BJ (cell line): ENCODE data around the gene SLC4A2. TPM values are rescaled to one million over a fixed set of nuclear protein-coding genes. Genes with fewer than 3 reads are reported as not detected.

ENCODE experiments used
- CTCF ChIA-PET: fragments of 350-600 bp; formaldehyde crosslinking; extraction: SDS; loops from one replicate; lab custom pipeline; 2021; ENCODE audit warnings: antibody characterized with exemption, inconsistent platforms; lab: Yijun Ruan, JAX
- POLR2A ChIA-PET: fragments of 300-600 bp; sonication (Branson Sonifier 250); formaldehyde crosslinking; extraction: SDS; loops from one replicate; lab custom pipeline; 2021; ENCODE audit warnings: antibody characterized with exemption; lab: Charles Lee
- DNase-seq: peaks from one replicate; pipeline ENCODE4 v3.0.0-alpha.2; 2011; ENCODE audit warnings: low read depth
- H3K27me3 ChIP-seq: 2 replicates; pipeline ENCODE4 v1.6.0; 2011; ENCODE audit warnings: low read length; ENCODE audit not compliant: control insufficient read depth, insufficient read depth
- H3K36me3 ChIP-seq: 2 replicates; pipeline ENCODE4 v1.5.1; 2011; ENCODE audit warnings: low read length; ENCODE audit not compliant: control insufficient read depth, insufficient read depth
- H3K4me3 ChIP-seq: 2 replicates; pipeline ENCODE4 v1.5.1; 2011; ENCODE audit warnings: low read depth, mild to moderate bottlenecking, control low read depth, low read length
- CTCF ChIP-seq: IDR thresholded peaks from 2 replicates; pipeline ENCODE4 v1.5.1; 2011; ENCODE audit warnings: low read depth, mild to moderate bottlenecking, control low read depth, inconsistent platforms, low read length, moderate library complexity; ENCODE audit not compliant: insufficient read depth
- polyA plus RNA-seq: library from polyadenylated mRNA; depleted of rRNA; stranded (reverse); fragments of >200 nt; gene quantifications from 2 replicates; pipeline ENCODE4 v1.2.3, GENCODE V29; 2011

The SLC4A2 gene
- polyA plus RNA-seq, 1 experiment = 86.1 TPM

GRCh38 chr7:151110941-151111645 lies 51.7 kb downstream of the SLC4A2 start:
- peak; percentile 91 for TF ChIP-seq CTCF
- POLR2A ChIA-PET = no interaction called here
- CTCF ChIA-PET = interaction anchor here (0.6 to 8.6 kb wide), 26 partner anchors 9 to 323 kb away, joined by 3 to 143 read pairs (median 6); partner anchors contain the start of genes ABCB8, AGAP3, SLC4A2 and TMUB1
- no peak overlapping the region for H3K4me3 ChIP-seq
- peaks cover 2% of the 10 kb centered on the region; the same call in 1 of the 2 replicates for H3K36me3 ChIP-seq
- DNase-seq = no peak
- no peaks in the 10 kb centered on the region for H3K27me3 ChIP-seq

GRCh38 chr7:151113344-151114150 lies 54.2 kb downstream of the SLC4A2 start:
- Histone ChIP-seq H3K27me3 (no peaks in the 10 kb centered on the region), H3K4me3 (no peak overlapping the region), H3K36me3 (peaks cover 15% of the 10 kb centered on the region)
- peak; percentile 59 for DNase-seq
- ChIA-PET POLR2A (no interaction called here), CTCF (interaction anchor here (0.6 to 8.6 kb wide), 11 partner anchors 10 to 215 kb away, joined by 3 to 143 read pairs (median 4); partner anchors contain the start of genes ABCB8, AGAP3 and FASTK)
- no peak for TF ChIP-seq CTCF

GRCh38 chr7:151114151-151115090 lies 55.0 kb downstream of the SLC4A2 start:
- H3K4me3 ChIP-seq = no peak overlapping the region
- ChIA-PET POLR2A (no interaction called here), CTCF (interaction anchor here (0.8 to 8.6 kb wide), 10 partner anchors 10 to 216 kb away, joined by 3 to 143 read pairs (median 6); partner anchors contain the start of genes ABCB8, AGAP3 and FASTK)
- peaks cover 23% of the 10 kb centered on the region for H3K36me3 ChIP-seq
- TF ChIP-seq CTCF = no peak
- no peak for DNase-seq
- H3K27me3 ChIP-seq = no peaks in the 10 kb centered on the region

GRCh38 chr7:151115121-151115835 lies 55.9 kb downstream of the SLC4A2 start:
- no peaks in the 10 kb centered on the region for H3K27me3 ChIP-seq
- POLR2A ChIA-PET = no interaction called here
- TF ChIP-seq CTCF = no peak
- no peak for DNase-seq
- no peak overlapping the region; the same call in 1 of the 2 replicates for H3K4me3 ChIP-seq
- CTCF ChIA-PET = interaction anchor here (0.8 to 4.5 kb wide), 9 partner anchors 9 to 103 kb away, joined by 3 to 36 read pairs (median 4); no protein-coding TSS in a partner anchor
- H3K36me3 ChIP-seq = peaks cover 31% of the 10 kb centered on the region
